Fibroblast of lung (primary cell): ENCODE results near the gene PXN.

ENCODE experiments used
- CTCF ChIP-seq, 2 donors: IDR thresholded peaks in 1 of 2; conservative IDR thresholded peaks in 1 of 2; 1 replicate in 1 of 2; 2 replicates in 1 of 2; pipeline ENCODE4 v1.5.1; 2011 to 2012; ENCODE audit warnings: low read length in 2 of 2, control low read depth in 1 of 2, inconsistent platforms in 1 of 2, low read depth in 1 of 2, mild to moderate bottlenecking in 1 of 2
- EZH2 ChIP-seq: IDR thresholded peaks from 2 replicates; pipeline ENCODE4 v1.5.1; 2012; ENCODE audit warnings: low read length, control low read depth, mild to moderate bottlenecking; ENCODE audit errors: missing control alignments

GRCh38 chr12:120181991-120182631 lies 83.4 kb downstream of the PXN start:
- TF ChIP-seq CTCF (conservative IDR thresholded peaks at IDR 0.05 in 1 of 2, IDR thresholded peaks at IDR 0.05 in 1 of 2; ENCODE audit: low read depth in 1 of 2, low read length in 2 of 2) = no peak
- TF ChIP-seq EZH2 = no peak
